Activated naive CD4-positive, alpha-beta T cell treated with anti-CD3 and anti-CD28 coated beads, Interleukin-2, amount 50 U/mL, for 72 hours (primary cell): Measurements from ENCODE around the gene RGS6. TPM values are rescaled to one million over a fixed set of nuclear protein-coding genes. Genes with fewer than 3 reads are reported as not detected.

ENCODE experiments used
- ATAC-seq, 2 donors: fragments of 150-1000 bp; cut with Tn5 transposase; 2 replicates each; pipeline ENCODE4 v1.10.0; 2021; ENCODE audit warnings: mild to moderate bottlenecking in 2 of 2, moderate library complexity in 2 of 2
- DNase-seq, 2 donors: peaks; one replicate each; pipeline ENCODE4 v3.0.0; 2021 to 2022; ENCODE audit warnings: low spot score in 2 of 2
- H3K27ac Mint-ChIP-seq, 2 donors: one replicate each; pipeline ENCODE4 v1.8.0; 2022; ENCODE audit warnings: mild to moderate bottlenecking in 2 of 2, mixed read lengths in 2 of 2
- H3K36me3 Mint-ChIP-seq, 2 donors: one replicate each; pipeline ENCODE4 v1.8.0; 2022; ENCODE audit warnings: mixed read lengths in 2 of 2
- H3K9me3 Mint-ChIP-seq, 2 donors: one replicate each; pipeline ENCODE4 v1.8.0; 2022; ENCODE audit warnings: mixed read lengths in 2 of 2
- total RNA-seq, 2 donors: library from RNA; stranded (reverse); gene quantifications; one replicate each; pipeline ENCODE4 v1.2.3, GENCODE V29; 2022

Gene RGS6
- total RNA-seq, 2 donors from 2014 or later, result 0.61 to 0.64 TPM

GRCh38 chr14:72270147-72270727 lies 338.0 kb downstream of the RGS6 start:
- Mint-ChIP-seq H3K9me3 (no peaks in the 10 kb centered on the region), H3K27ac (no peak overlapping the region), H3K36me3 (no peaks in the 10 kb centered on the region)
- no peak for DNase-seq
- ATAC-seq, result no peak

GRCh38 chr14:72270749-72271148 lies 338.5 kb downstream of the RGS6 start:
- H3K9me3 Mint-ChIP-seq, result no peaks in the 10 kb centered on the region
- H3K27ac Mint-ChIP-seq, result no peak overlapping the region
- DNase-seq, result no peak
- H3K36me3 Mint-ChIP-seq, result no peaks in the 10 kb centered on the region
- ATAC-seq, result no peak

GRCh38 chr14:72275242-72275641 lies 343.0 kb downstream of the RGS6 start:
- no peak for ATAC-seq
- H3K27ac Mint-ChIP-seq, result no peak overlapping the region
- no peaks in the 10 kb centered on the region for H3K9me3 Mint-ChIP-seq
- no peaks in the 10 kb centered on the region for H3K36me3 Mint-ChIP-seq
- DNase-seq, result no peak

- peaks cover 0 to under 1% of the 10 kb centered on the region in 2 donors for H3K36me3 Mint-ChIP-seq
- H3K9me3 Mint-ChIP-seq, result peaks cover under 1 to 4% of the 10 kb centered on the region in 2 donors
- H3K27ac Mint-ChIP-seq, result no peak overlapping the region
- DNase-seq (no peak), ATAC-seq (no peak)
These were observed 346.1 kb downstream of the RGS6 start for GRCh38 chr14:72278316-72278715.

- H3K27ac Mint-ChIP-seq, result no peak overlapping the region
- peaks cover 21 to 26% of the 10 kb centered on the region in 2 donors for H3K9me3 Mint-ChIP-seq
- DNase-seq (no peak), ATAC-seq (no peak)
- peaks cover 13 to 25% of the 10 kb centered on the region in 2 donors for H3K36me3 Mint-ChIP-seq
These were observed 351.9 kb downstream of the RGS6 start for GRCh38 chr14:72284176-72284575.

GRCh38 chr14:72290241-72290640 lies 358.0 kb downstream of the RGS6 start:
- Mint-ChIP-seq H3K36me3 (peaks cover 5 to 11% of the 10 kb centered on the region in 2 donors), H3K27ac (no peak overlapping the region)

GRCh38 chr14:72291908-72292688 lies 359.9 kb downstream of the RGS6 start:
- H3K36me3 Mint-ChIP-seq, result no peaks in the 10 kb centered on the region
- peak; percentile 44 to 54 for ATAC-seq
- H3K27ac Mint-ChIP-seq, result no peak overlapping the region
- H3K9me3 Mint-ChIP-seq, result peaks cover 0 to 3% of the 10 kb centered on the region in 2 donors
- peak in 1 of 2 donors; percentile 51 for DNase-seq

More at GRCh38 chr14:72290241-72290640, 358.0 kb downstream of the RGS6 start:
- no peak for DNase-seq
- H3K9me3 Mint-ChIP-seq, result peaks cover 12 to 14% of the 10 kb centered on the region in 2 donors
- ATAC-seq, result no peak

GRCh38 chr14:72292689-72293024 lies 360.4 kb downstream of the RGS6 start:
- Mint-ChIP-seq H3K27ac (no peak overlapping the region), H3K36me3 (no peaks in the 10 kb centered on the region), H3K9me3 (peaks cover 0 to 3% of the 10 kb centered on the region in 2 donors)
- DNase-seq (no peak), ATAC-seq (peak in 1 of 2 donors; percentile 34)

- DNase-seq (no peak), ATAC-seq (peak in 1 of 2 donors; percentile 22)
- H3K9me3 Mint-ChIP-seq, result peaks cover 13 to 25% of the 10 kb centered on the region in 2 donors
- H3K27ac Mint-ChIP-seq, result no peak overlapping the region
- H3K36me3 Mint-ChIP-seq, result peaks cover 5 to 26% of the 10 kb centered on the region in 2 donors
These were observed 369.1 kb downstream of the RGS6 start for GRCh38 chr14:72301352-72301751.

GRCh38 chr14:72303930-72304329 lies 371.7 kb downstream of the RGS6 start:
- DNase-seq (no peak), ATAC-seq (no peak)
- peaks cover 5 to 30% of the 10 kb centered on the region in 2 donors for H3K36me3 Mint-ChIP-seq
- no peak overlapping the region for H3K27ac Mint-ChIP-seq
- peaks cover 13 to 26% of the 10 kb centered on the region in 2 donors for H3K9me3 Mint-ChIP-seq

- ATAC-seq (peak; percentile 40 to 86), DNase-seq (no peak)
- Mint-ChIP-seq H3K9me3 (peaks cover 13 to 26% of the 10 kb centered on the region in 2 donors), H3K36me3 (peaks cover 5 to 30% of the 10 kb centered on the region in 2 donors), H3K27ac (no peak overlapping the region)
These were observed 373.3 kb downstream of the RGS6 start for GRCh38 chr14:72305561-72305960.

GRCh38 chr14:72308967-72309485 lies 376.8 kb downstream of the RGS6 start:
- DNase-seq (no peak), ATAC-seq (no peak)
- peaks cover 7 to 16% of the 10 kb centered on the region in 2 donors for H3K9me3 Mint-ChIP-seq
- no peak overlapping the region for H3K27ac Mint-ChIP-seq
- peaks cover 0 to 19% of the 10 kb centered on the region in 2 donors for H3K36me3 Mint-ChIP-seq

GRCh38 chr14:72311116-72311515 lies 378.9 kb downstream of the RGS6 start:
- peaks cover 0 to 6% of the 10 kb centered on the region in 2 donors for H3K36me3 Mint-ChIP-seq
- H3K27ac Mint-ChIP-seq, result peak overlapping the region in 1 of 2 donors; percentile 59
- no peak for ATAC-seq
- DNase-seq, result no peak
- H3K9me3 Mint-ChIP-seq, result peaks cover under 1 to 4% of the 10 kb centered on the region in 2 donors

GRCh38 chr14:72311516-72311915 lies 379.3 kb downstream of the RGS6 start:
- no peak for DNase-seq
- H3K27ac Mint-ChIP-seq, result no peak overlapping the region
- peaks cover 0 to 2% of the 10 kb centered on the region in 2 donors for H3K36me3 Mint-ChIP-seq
- H3K9me3 Mint-ChIP-seq, result no peaks in the 10 kb centered on the region
- no peak for ATAC-seq

- DNase-seq (no peak), ATAC-seq (no peak)
- no peak overlapping the region for H3K27ac Mint-ChIP-seq
- no peaks in the 10 kb centered on the region for H3K36me3 Mint-ChIP-seq
- no peaks in the 10 kb centered on the region for H3K9me3 Mint-ChIP-seq
These were observed 382.7 kb downstream of the RGS6 start for GRCh38 chr14:72314808-72315435.

- no peak for DNase-seq
- ATAC-seq, result no peak
- no peaks in the 10 kb centered on the region for H3K36me3 Mint-ChIP-seq
- H3K27ac Mint-ChIP-seq, result no peak overlapping the region
- H3K9me3 Mint-ChIP-seq, result no peaks in the 10 kb centered on the region
These were observed 383.5 kb downstream of the RGS6 start for GRCh38 chr14:72315714-72316113.

GRCh38 chr14:72318648-72319047 lies 386.4 kb downstream of the RGS6 start:
- peak; percentile 31 to 73 for ATAC-seq
- H3K27ac Mint-ChIP-seq, result no peak overlapping the region
- H3K36me3 Mint-ChIP-seq, result no peaks in the 10 kb centered on the region
- H3K9me3 Mint-ChIP-seq, result no peaks in the 10 kb centered on the region
- no peak for DNase-seq
